ENCODE results near the gene SORCS2.

- no peak for TF ChIP-seq CTCF (conservative IDR thresholded peaks at IDR 0.05; ENCODE audit: low read length)
- TF ChIP-seq EZH2phosphoT487 (IDR thresholded peaks at IDR 0.05; ENCODE audit: borderline replicate concordance, low read depth, low read length), result no peak
Observed at GRCh38 chr4:7381890-7382633, 189.7 kb downstream of the SORCS2 start.

Data from OCI-LY7 (cell line).